Stomach smooth muscle (tissue), 2 donors: Measurements from ENCODE around the gene DRAM2.
"Not testable (repeated sequence)": the region's sequence is repeated elsewhere in the genome, so short reads cannot be mapped to it uniquely, and the experiment has no call there.

Source experiments
- H3K27ac ChIP-seq: one replicate; pipeline ENCODE4 v1.7.0; 2013; ENCODE audit warnings: mild to moderate bottlenecking, low read length, inconsistent platforms
- H3K27me3 ChIP-seq, 2 donors: one replicate each; pipeline ENCODE4 v1.7.0; 2013; ENCODE audit warnings: low read length in 2 of 2; ENCODE audit not compliant: insufficient read depth in 2 of 2, control insufficient read depth in 1 of 2
- H3K36me3 ChIP-seq, 2 donors: one replicate each; pipeline ENCODE4 v1.7.0; 2013; ENCODE audit warnings: low read length in 2 of 2; ENCODE audit not compliant: control insufficient read depth in 2 of 2, insufficient read depth in 2 of 2
- H3K4me1 ChIP-seq: one replicate; pipeline ENCODE4 v1.7.0; 2013; ENCODE audit warnings: low read length; ENCODE audit not compliant: control insufficient read depth, insufficient read depth
- H3K4me3 ChIP-seq, 2 donors: one replicate each; pipeline ENCODE4 v1.7.0; 2013; ENCODE audit warnings: low read length in 2 of 2
- H3K9ac ChIP-seq, 2 donors: one replicate each; pipeline ENCODE4 v1.7.0; 2013; ENCODE audit warnings: low read length in 2 of 2, mild to moderate bottlenecking in 1 of 2
- H3K9me3 ChIP-seq, 2 donors: one replicate each; pipeline ENCODE4 v1.7.0; 2013; ENCODE audit warnings: low read length in 2 of 2; ENCODE audit not compliant: control insufficient read depth in 2 of 2
- donor health status: healthy.
- donor health status: Pancreatic carcinoma.

The DRAM2 gene

DNA sequence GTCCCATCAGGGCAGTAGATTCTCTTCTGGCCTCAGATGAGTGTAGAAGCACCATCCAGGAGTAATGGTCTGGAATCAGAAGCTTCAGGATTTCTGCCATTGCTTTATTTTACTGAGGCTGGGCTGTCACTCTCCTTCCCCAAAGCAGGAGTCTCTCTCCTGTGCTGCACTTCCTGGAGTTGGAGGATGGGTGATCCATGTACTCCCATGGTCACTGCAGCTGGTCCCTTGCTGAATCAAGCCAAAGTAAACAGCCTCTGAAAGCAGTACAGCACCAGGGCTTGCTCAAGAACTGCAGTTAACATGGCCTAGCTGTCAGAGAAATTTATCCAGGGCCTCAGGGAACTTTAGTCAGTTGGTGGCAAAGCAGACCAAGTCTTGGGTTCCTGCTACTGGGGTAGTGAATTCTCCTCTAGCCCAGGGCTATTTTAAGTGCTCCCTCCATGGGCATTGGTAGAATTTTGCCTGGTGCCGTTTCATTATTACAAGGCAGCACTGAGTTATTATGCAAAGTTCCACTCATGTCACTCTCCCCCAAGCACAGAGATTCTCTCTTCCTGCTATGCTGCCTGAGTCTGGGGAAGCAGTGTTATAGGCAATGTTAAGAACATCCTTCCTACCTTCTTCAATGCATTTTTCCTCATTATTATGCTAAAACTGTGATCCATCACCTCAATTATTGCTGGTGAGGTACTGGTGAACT is 29.5 kb downstream of the DRAM2 start:
- no peak overlapping the region for H3K4me3 ChIP-seq

DNA sequence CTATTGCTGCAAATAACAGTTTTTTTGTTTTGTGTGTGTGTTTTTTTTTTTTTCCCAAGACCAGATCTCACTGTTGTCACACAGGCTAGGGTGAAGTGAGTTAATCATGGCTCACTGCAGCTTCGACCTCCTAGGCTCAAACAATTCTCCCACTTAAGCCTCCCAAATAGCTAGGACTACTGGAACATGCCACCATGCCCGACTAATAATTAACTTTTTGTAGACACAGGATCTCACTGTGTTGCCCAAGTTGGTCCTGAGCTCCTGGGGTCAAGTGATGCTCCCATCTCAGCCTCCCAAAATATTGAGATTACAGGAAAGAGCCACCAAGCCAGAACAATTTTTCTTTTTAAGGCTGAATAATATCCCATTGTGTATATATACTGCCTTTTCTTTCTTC is 34.9 kb downstream of the DRAM2 start:
- H3K9me3 ChIP-seq: peaks cover 0 to 4% of the 10 kb centered on the region in 2 donors
- no peaks in the 10 kb centered on the region for H3K27me3 ChIP-seq
- H3K36me3 ChIP-seq: no peaks in the 10 kb centered on the region
- H3K4me1 ChIP-seq: no peaks in the 10 kb centered on the region
- H3K27ac ChIP-seq: no peak overlapping the region
- H3K9ac ChIP-seq: no peak overlapping the region
- H3K4me3 ChIP-seq: no peak overlapping the region

More for the DNA sequence above, 29.5 kb downstream of the DRAM2 start:
- Histone ChIP-seq H3K9me3 (no peaks in the 10 kb centered on the region), H3K9ac (no peak overlapping the region), H3K27ac (no peak overlapping the region), H3K4me1 (no peaks in the 10 kb centered on the region), H3K36me3 (peaks cover 2 to 3% of the 10 kb centered on the region in 2 donors), H3K27me3 (no peaks in the 10 kb centered on the region)

GRCh38 chr1:111101854-111102642 is 37.8 kb downstream of the DRAM2 start:
- Histone ChIP-seq H3K4me1 (no peaks in the 10 kb centered on the region), H3K36me3 (no peaks in the 10 kb centered on the region), H3K4me3 (no peak overlapping the region), H3K9me3 (peaks cover 0 to 4% of the 10 kb centered on the region in 2 donors), H3K27ac (no peak overlapping the region), H3K27me3 (no peaks in the 10 kb centered on the region), H3K9ac (no peak overlapping the region)

GRCh38 chr1:111099289-111099688 is 40.6 kb downstream of the DRAM2 start:
- no peak overlapping the region for H3K9ac ChIP-seq
- no peaks in the 10 kb centered on the region for H3K4me1 ChIP-seq
- H3K4me3 ChIP-seq: no peak overlapping the region
- no peak overlapping the region for H3K27ac ChIP-seq
- no peaks in the 10 kb centered on the region for H3K27me3 ChIP-seq
- no peaks in the 10 kb centered on the region for H3K36me3 ChIP-seq
- H3K9me3 ChIP-seq: peaks cover 3 to 4% of the 10 kb centered on the region in 2 donors

GRCh38 chr1:111097356-111098099 is 42.4 kb downstream of the DRAM2 start:
- H3K27me3 ChIP-seq: no peaks in the 10 kb centered on the region
- H3K9me3 ChIP-seq: peaks cover 3 to 4% of the 10 kb centered on the region in 2 donors
- no peaks in the 10 kb centered on the region for H3K4me1 ChIP-seq
- no peak overlapping the region for H3K4me3 ChIP-seq
- no peaks in the 10 kb centered on the region for H3K36me3 ChIP-seq
- H3K27ac ChIP-seq: no peak overlapping the region
- no peak overlapping the region for H3K9ac ChIP-seq

- H3K27me3 ChIP-seq, H3K4me1 ChIP-seq, H3K36me3 ChIP-seq, H3K4me3 ChIP-seq, H3K9me3 ChIP-seq, H3K9ac ChIP-seq, H3K27ac ChIP-seq: not testable (repeated sequence)
Measured at GRCh38 chr1:111095421-111095820, 44.5 kb downstream of the DRAM2 start.

DNA sequence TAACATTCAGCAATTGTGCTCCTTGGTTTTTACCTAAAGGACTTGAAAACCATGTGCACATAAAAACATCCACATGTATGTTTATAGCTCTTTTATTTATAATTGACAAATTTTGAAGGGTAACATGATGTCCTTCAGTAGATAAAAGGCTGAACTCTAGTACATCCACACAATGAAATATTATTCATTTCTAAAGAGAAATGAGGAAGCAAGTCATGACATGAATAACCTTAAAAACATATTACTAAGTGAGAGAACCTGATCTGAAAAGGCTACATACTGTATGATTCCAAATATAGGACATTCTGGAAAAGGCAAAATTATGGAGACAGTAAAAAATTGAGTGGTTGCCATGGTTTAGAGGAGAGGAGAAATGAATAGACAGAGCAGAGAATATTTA is 50.3 kb downstream of the DRAM2 start:
- H3K27ac ChIP-seq: no peak overlapping the region
- no peaks in the 10 kb centered on the region for H3K36me3 ChIP-seq
- H3K9ac ChIP-seq: no peak overlapping the region
- no peaks in the 10 kb centered on the region for H3K27me3 ChIP-seq
- H3K4me3 ChIP-seq: no peak overlapping the region
- no peaks in the 10 kb centered on the region for H3K9me3 ChIP-seq
- H3K4me1 ChIP-seq: no peaks in the 10 kb centered on the region

DNA sequence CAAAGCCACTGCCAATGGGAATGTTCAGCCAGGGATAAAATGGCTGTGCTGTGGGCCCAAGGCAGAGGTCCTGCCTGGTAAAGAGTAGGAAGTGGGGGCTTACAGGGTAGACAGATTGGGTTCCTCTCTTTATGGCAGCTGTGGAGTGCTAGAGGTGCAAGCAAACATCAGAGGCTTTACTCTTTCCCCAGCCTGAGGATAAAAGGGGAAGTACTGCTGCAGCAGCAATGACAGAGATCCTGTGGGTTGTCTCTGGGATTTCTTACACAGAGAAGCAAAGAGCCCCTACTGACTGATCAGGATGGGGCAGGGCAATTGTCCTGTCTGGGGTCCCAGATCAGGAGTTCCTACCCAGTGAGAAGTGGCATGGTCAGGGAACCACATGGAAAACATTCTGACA is 54.2 kb downstream of the DRAM2 start:
- Histone ChIP-seq H3K36me3 (no peaks in the 10 kb centered on the region), H3K9me3 (peaks cover 0 to 4% of the 10 kb centered on the region in 2 donors), H3K27ac (no peak overlapping the region), H3K4me1 (no peaks in the 10 kb centered on the region), H3K9ac (no peak overlapping the region), H3K4me3 (no peak overlapping the region), H3K27me3 (no peaks in the 10 kb centered on the region)

- H3K27me3 ChIP-seq: no peaks in the 10 kb centered on the region
- H3K9ac ChIP-seq: no peak overlapping the region
- H3K4me3 ChIP-seq: no peak overlapping the region
- no peaks in the 10 kb centered on the region for H3K36me3 ChIP-seq
- no peak overlapping the region for H3K27ac ChIP-seq
- peaks cover 0 to 4% of the 10 kb centered on the region in 2 donors for H3K9me3 ChIP-seq
- no peaks in the 10 kb centered on the region for H3K4me1 ChIP-seq
Measured at GRCh38 chr1:111084999-111085398, 54.9 kb downstream of the DRAM2 start.

GRCh38 chr1:111082421-111083203 is 57.3 kb downstream of the DRAM2 start:
- no peak overlapping the region for H3K4me3 ChIP-seq
- no peaks in the 10 kb centered on the region for H3K36me3 ChIP-seq
- H3K9me3 ChIP-seq: peaks cover 2 to 4% of the 10 kb centered on the region in 2 donors
- H3K27ac ChIP-seq: no peak overlapping the region
- no peaks in the 10 kb centered on the region for H3K27me3 ChIP-seq
- H3K9ac ChIP-seq: no peak overlapping the region
- H3K4me1 ChIP-seq: no peaks in the 10 kb centered on the region
